Coronary artery (tissue), 2 donors: Measurements from ENCODE around the gene LGR6.
A peak's percentile ranks its signal among the peaks of the same experiment; 100 is the strongest.
"Not testable (repeated sequence)": the region's sequence is repeated elsewhere in the genome, so short reads cannot be mapped to it uniquely, and the experiment has no call there.

Source experiments
- DNase-seq: peaks from one replicate; pipeline ENCODE4 v3.0.0-alpha.2; 2017; ENCODE audit warnings: low spot score
- H3K27ac ChIP-seq, 2 donors: fragments of 200-600 bp; sonication (generic); one replicate each; pipeline ENCODE4 v1.5.1; 2016 to 2019
- H3K4me3 ChIP-seq: fragments of 200-600 bp; sonication (generic); 2 replicates; pipeline ENCODE4 v1.5.1; 2016; ENCODE audit warnings: mild to moderate bottlenecking, moderate library complexity
- CTCF ChIP-seq: fragments of 200-600 bp; sonication (generic); IDR thresholded peaks from one replicate; pipeline ENCODE4 v1.5.1; 2019; ENCODE audit warnings: antibody characterized with exemption

The LGR6 gene

GRCh38 chr1:202193614-202194327 lies at the start of gene LGR6:
Gene LGR6, plus strand, starts transcription at chr1:202193799. Its CDS starts 191 bp downstream, at chr1:202193990.
- H3K4me3 ChIP-seq: peak within 1 kb of the TSS; percentile 87
- peak within 1 kb of the TSS; percentile 89 to 96 for H3K27ac ChIP-seq

GRCh38 chr1:202144402-202145067 lies 49.1 kb upstream of the LGR6 start, which contains the start of gene ARL8A:
Gene ARL8A, minus strand, starts transcription at chr1:202144737. Its CDS starts 165 bp downstream, at chr1:202144572.
- Histone ChIP-seq H3K4me3 (peak within 1 kb of the TSS; percentile 98), H3K27ac (peak within 1 kb of the TSS; percentile 92 to 96)
- no peak for TF ChIP-seq CTCF
- no peak for DNase-seq

More at GRCh38 chr1:202193614-202194327, at the start of gene LGR6:
- no peak for DNase-seq
- TF ChIP-seq CTCF: peak; percentile 10

GRCh38 chr1:202145068-202145743 lies 48.4 kb upstream of the LGR6 start:
- Histone ChIP-seq H3K4me3 (peak overlapping the region; percentile 98), H3K27ac (peak overlapping the region; percentile 92 to 96)
- no peak for DNase-seq
- no peak for TF ChIP-seq CTCF

GRCh38 chr1:202145744-202146140 lies 47.9 kb upstream of the LGR6 start:
- peak overlapping the region in 1 of 2 donors; percentile 96 for H3K27ac ChIP-seq
- not testable (repeated sequence) for DNase-seq, H3K4me3 ChIP-seq

- DNase-seq: no peak
- H3K27ac ChIP-seq: no peak overlapping the region
- no peak overlapping the region for H3K4me3 ChIP-seq
- TF ChIP-seq CTCF: no peak
Measured at GRCh38 chr1:202146279-202146678, 47.3 kb upstream of the LGR6 start.

GRCh38 chr1:202146993-202147392 lies 46.6 kb upstream of the LGR6 start:
- no peak for TF ChIP-seq CTCF
- no peak for DNase-seq
- no peak overlapping the region for H3K4me3 ChIP-seq
- no peak overlapping the region for H3K27ac ChIP-seq

- Histone ChIP-seq H3K27ac (no peak overlapping the region), H3K4me3 (no peak overlapping the region)
- TF ChIP-seq CTCF: no peak
- DNase-seq: no peak
Measured at GRCh38 chr1:202148391-202148790, 45.2 kb upstream of the LGR6 start.
